Neural progenitor cell (in vitro differentiated cells): ENCODE measurements around the gene OIP5. TPM values are rescaled to one million over a fixed set of nuclear protein-coding genes. Genes with fewer than 3 reads are reported as not detected.
A peak's percentile ranks its signal among the peaks of the same experiment; 100 is the strongest.
"Not testable (repeated sequence)": the region's sequence is repeated elsewhere in the genome, so short reads cannot be mapped to it uniquely, and the experiment has no call there.

ENCODE experiments used
- DNase-seq: peaks from one replicate; pipeline ENCODE4 v3.0.0-alpha.2; 2016; ENCODE audit warnings: low spot score
- H2AFZ ChIP-seq: fragments of 200-600 bp; sonication (generic); replicated peaks from 2 replicates; pipeline ENCODE4 v1.6.1; 2016; ENCODE audit warnings: antibody characterized with exemption
- H3F3A ChIP-seq: fragments of 200-600 bp; sonication (generic); 2 replicates; pipeline ENCODE4 v1.6.1; 2016; ENCODE audit warnings: antibody characterized with exemption, low read depth
- H3K27ac ChIP-seq: fragments of 200-600 bp; sonication (generic); 2 replicates; pipeline ENCODE4 v1.5.1; 2016; ENCODE audit warnings: mild to moderate bottlenecking
- H3K27me3 ChIP-seq: fragments of 200-600 bp; sonication (generic); 2 replicates; pipeline ENCODE4 v1.6.1; 2016; ENCODE audit warnings: mild to moderate bottlenecking, moderate library complexity
- H3K36me3 ChIP-seq: fragments of 200-600 bp; sonication (generic); 2 replicates; pipeline ENCODE4 v1.5.1; 2016
- H3K4me1 ChIP-seq: fragments of 200-600 bp; sonication (generic); 2 replicates; pipeline ENCODE4 v1.6.1; 2016; ENCODE audit warnings: mixed run types
- H3K4me2 ChIP-seq: fragments of 200-600 bp; sonication (generic); 2 replicates; pipeline ENCODE4 v1.6.1; 2016
- H3K4me3 ChIP-seq: fragments of 200-600 bp; sonication (generic); 2 replicates; pipeline ENCODE4 v1.5.1; 2016
- H3K79me2 ChIP-seq: fragments of 200-600 bp; sonication (generic); 2 replicates; pipeline ENCODE4 v1.6.1; 2016; ENCODE audit warnings: low read depth
- H3K9ac ChIP-seq: fragments of 200-600 bp; sonication (generic); 2 replicates; pipeline ENCODE4 v1.6.1; 2016
- H3K9me3 ChIP-seq: fragments of 200-600 bp; sonication (generic); 2 replicates; pipeline ENCODE4 v1.5.1; 2016; ENCODE audit warnings: low read depth
- H4K20me1 ChIP-seq: fragments of 200-600 bp; sonication (generic); 2 replicates; pipeline ENCODE4 v1.6.1; 2016; ENCODE audit warnings: low read depth
- H3K27ac Mint-ChIP-seq: 3 replicates; pipeline ENCODE4 v1.8.0; 2021; ENCODE audit warnings: mixed read lengths
- H3K27me3 Mint-ChIP-seq: 2 replicates; pipeline ENCODE4 v1.8.0; 2022; ENCODE audit warnings: low read depth, mild to moderate bottlenecking, inconsistent platforms, moderate library complexity, mixed read lengths; ENCODE audit not compliant: insufficient read depth
- H3K36me3 Mint-ChIP-seq: 3 replicates; pipeline ENCODE4 v1.8.0; 2021; ENCODE audit warnings: mixed read lengths
- H3K4me1 Mint-ChIP-seq: 3 replicates; pipeline ENCODE4 v1.8.0; 2021; ENCODE audit warnings: mixed read lengths
- H3K4me3 Mint-ChIP-seq: 3 replicates; pipeline ENCODE4 v1.8.0; 2021; ENCODE audit warnings: mild to moderate bottlenecking, moderate library complexity, mixed read lengths
- H3K9me3 Mint-ChIP-seq: 3 replicates; pipeline ENCODE4 v1.8.0; 2020; ENCODE audit warnings: mixed read lengths
- EZH2 ChIP-seq: fragments of 200-600 bp; sonication (generic); IDR thresholded peaks from 2 replicates; pipeline ENCODE4 v1.6.1; 2017; ENCODE audit warnings: antibody characterized with exemption, mild to moderate bottlenecking, moderate library complexity
- EZH2phosphoT487 ChIP-seq: fragments of 200-600 bp; sonication (generic); IDR thresholded peaks from 2 replicates; pipeline ENCODE4 v1.6.1; 2017; ENCODE audit warnings: antibody characterized with exemption
- total RNA-seq: library from RNA; depleted of rRNA; stranded (reverse); fragments of >200 nt; gene quantifications from 2 replicates; pipeline ENCODE4 v1.2.3, GENCODE V29; 2015; ENCODE audit warnings: low replicate concordance
- TF ChIP-seq, protein P1 (sequence below): fragments of 200-600 bp; sonication (generic); IDR thresholded peaks from 2 replicates; pipeline ENCODE4 v1.5.1; 2017; ENCODE audit warnings: antibody characterized with exemption, mild to moderate bottlenecking

Gene OIP5
- total RNA-seq, 1 donor from 2014 or later: 70.2 TPM

DNA sequence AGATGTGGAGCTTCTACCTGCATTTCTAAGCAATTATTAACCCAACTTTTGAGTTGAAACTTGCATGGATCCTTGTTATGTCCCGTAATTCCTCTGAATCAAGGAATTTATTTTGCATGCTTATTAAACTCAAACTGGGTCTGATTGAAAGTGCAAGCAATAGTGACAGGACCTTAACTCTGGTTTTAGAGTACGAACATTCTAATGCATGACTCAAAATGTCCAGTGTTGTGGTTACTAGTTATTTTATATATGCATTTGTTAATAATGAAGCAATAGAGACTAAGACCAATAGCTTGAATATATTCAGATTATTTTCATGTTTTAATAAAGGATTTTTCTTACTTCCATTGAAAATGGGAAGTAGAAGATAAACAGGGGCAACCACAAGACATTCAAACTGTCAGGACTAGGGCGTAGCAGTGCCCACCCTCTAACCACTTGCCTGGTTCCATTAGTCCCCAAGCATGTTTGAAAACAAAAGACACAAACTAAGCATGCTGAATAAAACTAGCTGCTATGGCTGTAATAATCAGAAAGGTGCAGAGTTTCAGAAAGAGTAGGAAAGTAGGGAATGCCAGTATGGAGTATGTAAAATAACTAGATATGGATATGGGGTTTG, 28.1 kb downstream of the OIP5 start:
- no peaks in the 10 kb centered on the region for H3K4me1 Mint-ChIP-seq
- no peaks in the 10 kb centered on the region for H3K27me3 ChIP-seq
- peaks cover 2% of the 10 kb centered on the region for H3K27me3 Mint-ChIP-seq
- TF ChIP-seq EZH2phosphoT487 (no peak), EZH2 (no peak)
- TF ChIP-seq, protein P1, sequence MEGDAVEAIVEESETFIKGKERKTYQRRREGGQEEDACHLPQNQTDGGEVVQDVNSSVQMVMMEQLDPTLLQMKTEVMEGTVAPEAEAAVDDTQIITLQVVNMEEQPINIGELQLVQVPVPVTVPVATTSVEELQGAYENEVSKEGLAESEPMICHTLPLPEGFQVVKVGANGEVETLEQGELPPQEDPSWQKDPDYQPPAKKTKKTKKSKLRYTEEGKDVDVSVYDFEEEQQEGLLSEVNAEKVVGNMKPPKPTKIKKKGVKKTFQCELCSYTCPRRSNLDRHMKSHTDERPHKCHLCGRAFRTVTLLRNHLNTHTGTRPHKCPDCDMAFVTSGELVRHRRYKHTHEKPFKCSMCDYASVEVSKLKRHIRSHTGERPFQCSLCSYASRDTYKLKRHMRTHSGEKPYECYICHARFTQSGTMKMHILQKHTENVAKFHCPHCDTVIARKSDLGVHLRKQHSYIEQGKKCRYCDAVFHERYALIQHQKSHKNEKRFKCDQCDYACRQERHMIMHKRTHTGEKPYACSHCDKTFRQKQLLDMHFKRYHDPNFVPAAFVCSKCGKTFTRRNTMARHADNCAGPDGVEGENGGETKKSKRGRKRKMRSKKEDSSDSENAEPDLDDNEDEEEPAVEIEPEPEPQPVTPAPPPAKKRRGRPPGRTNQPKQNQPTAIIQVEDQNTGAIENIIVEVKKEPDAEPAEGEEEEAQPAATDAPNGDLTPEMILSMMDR: no peak
- H3K9me3 Mint-ChIP-seq: no peaks in the 10 kb centered on the region
- H3K4me3 Mint-ChIP-seq: no peak overlapping the region
- no peak overlapping the region for H3K27ac ChIP-seq
- no peak overlapping the region for H2AFZ ChIP-seq
- H3K4me1 ChIP-seq: peaks cover 5% of the 10 kb centered on the region
- DNase-seq: no peak
- no peak overlapping the region for H3K4me3 ChIP-seq
- H3K4me2 ChIP-seq: no peak overlapping the region
- H4K20me1 ChIP-seq: peaks cover 9% of the 10 kb centered on the region
- H3F3A ChIP-seq: peaks cover 13% of the 10 kb centered on the region
- no peaks in the 10 kb centered on the region for H3K79me2 ChIP-seq
- H3K36me3 Mint-ChIP-seq: peaks cover 14% of the 10 kb centered on the region
- H3K9ac ChIP-seq: no peak overlapping the region
- peaks cover 4% of the 10 kb centered on the region for H3K36me3 ChIP-seq
- no peaks in the 10 kb centered on the region for H3K9me3 ChIP-seq
- H3K27ac Mint-ChIP-seq: no peak overlapping the region

DNA sequence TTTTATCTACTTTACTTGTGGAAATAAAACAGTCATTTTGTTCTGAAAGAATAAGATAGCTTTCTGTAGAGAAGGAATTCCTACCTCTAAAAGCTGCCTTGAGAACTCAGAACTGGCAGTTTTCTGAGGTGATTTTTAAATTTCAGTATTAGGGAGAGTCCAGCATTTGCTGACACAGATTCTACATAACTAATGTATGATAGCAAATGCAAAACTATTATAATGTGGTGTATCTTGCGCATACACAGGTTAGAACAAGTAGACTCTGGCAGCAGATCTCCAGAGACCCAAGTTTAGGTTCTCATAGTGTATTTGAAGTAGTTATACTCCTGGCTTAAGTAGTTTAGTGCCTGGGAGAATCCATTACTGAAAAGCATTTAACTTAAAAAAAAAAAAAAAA, 30.8 kb downstream of the OIP5 start:
- H3K79me2 ChIP-seq: peaks cover 5% of the 10 kb centered on the region
- Mint-ChIP-seq H3K4me3 (no peak overlapping the region), H3K9me3 (no peaks in the 10 kb centered on the region), H3K36me3 (peaks cover 17% of the 10 kb centered on the region), H3K27ac (no peak overlapping the region), H3K4me1 (no peaks in the 10 kb centered on the region), H3K27me3 (peaks cover 2% of the 10 kb centered on the region)
- no peak overlapping the region for H3K4me2 ChIP-seq
- H3K4me3 ChIP-seq: no peak overlapping the region
- no peaks in the 10 kb centered on the region for H3K27me3 ChIP-seq
- H3K27ac ChIP-seq: no peak overlapping the region
- peaks cover 9% of the 10 kb centered on the region for H4K20me1 ChIP-seq
- TF ChIP-seq EZH2 (no peak), EZH2phosphoT487 (no peak)
- TF ChIP-seq, protein P1: no peak
- no peak for DNase-seq
- H3F3A ChIP-seq: peaks cover 7% of the 10 kb centered on the region
- no peaks in the 10 kb centered on the region for H3K9me3 ChIP-seq
- H3K36me3 ChIP-seq: peaks cover 20% of the 10 kb centered on the region
- peaks cover 5% of the 10 kb centered on the region for H3K4me1 ChIP-seq
- no peak overlapping the region for H3K9ac ChIP-seq
- H2AFZ ChIP-seq: no peak overlapping the region

DNA sequence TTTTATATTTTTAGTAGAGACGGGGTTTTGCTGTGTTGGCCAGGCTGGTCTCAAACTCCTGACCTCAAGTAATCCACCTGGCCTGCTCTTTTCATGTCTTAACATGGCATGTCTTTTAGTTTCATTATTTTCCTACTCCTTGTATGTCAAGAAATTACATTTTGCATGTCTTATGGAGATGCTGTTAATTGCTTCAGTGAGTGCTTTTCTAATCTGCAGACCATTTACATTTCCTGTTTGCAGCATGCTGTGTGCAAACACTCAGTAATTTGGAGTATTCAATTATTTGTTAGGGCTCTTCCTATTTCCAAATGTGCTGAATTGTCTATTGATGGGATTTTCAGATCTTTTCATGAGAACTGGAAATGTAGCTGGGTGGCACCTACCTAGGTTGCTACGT, 31.3 kb downstream of the OIP5 start:
- peaks cover 17% of the 10 kb centered on the region for H3K36me3 Mint-ChIP-seq
- H2AFZ ChIP-seq, H4K20me1 ChIP-seq, H3K27ac Mint-ChIP-seq, H3K79me2 ChIP-seq, H3K27me3 Mint-ChIP-seq, H3K4me2 ChIP-seq, H3K9ac ChIP-seq, H3K9me3 ChIP-seq, H3K4me1 ChIP-seq, H3K4me3 ChIP-seq, H3K4me3 Mint-ChIP-seq, DNase-seq, H3F3A ChIP-seq, H3K9me3 Mint-ChIP-seq, H3K27me3 ChIP-seq, H3K27ac ChIP-seq, H3K4me1 Mint-ChIP-seq: not testable (repeated sequence)
- H3K36me3 ChIP-seq: peaks cover 22% of the 10 kb centered on the region

DNA sequence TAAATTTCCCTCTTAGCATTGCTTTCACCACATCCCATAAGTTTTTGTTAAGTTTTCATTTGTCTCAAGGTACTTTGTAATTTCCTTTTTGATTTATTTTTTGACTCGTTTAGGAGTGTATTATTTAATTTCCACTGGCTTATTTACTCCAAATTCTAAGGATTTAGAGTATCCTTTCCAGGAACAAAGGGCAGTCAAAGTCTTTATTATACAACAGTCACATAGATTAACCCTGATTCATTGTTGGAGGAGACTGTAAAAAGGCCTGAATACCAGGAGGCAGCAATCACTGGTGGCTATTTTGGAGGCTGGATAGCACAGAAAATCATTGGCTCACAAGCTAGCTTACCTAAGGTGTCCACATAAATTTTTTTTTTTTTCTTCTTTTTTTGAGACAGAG, 39.9 kb downstream of the OIP5 start:
- no peaks in the 10 kb centered on the region for H3K27me3 Mint-ChIP-seq

More for the DNA sequence above, 39.9 kb downstream of the OIP5 start:
- Mint-ChIP-seq H3K36me3 (peaks cover 18% of the 10 kb centered on the region), H3K4me3 (no peak overlapping the region), H3K27ac (no peak overlapping the region), H3K9me3 (no peaks in the 10 kb centered on the region), H3K4me1 (peaks cover under 1% of the 10 kb centered on the region)
- Histone ChIP-seq H3K36me3 (peaks cover 13% of the 10 kb centered on the region), H4K20me1 (peaks cover 41% of the 10 kb centered on the region), H3K27me3 (no peaks in the 10 kb centered on the region), H3K4me2 (no peak overlapping the region), H2AFZ (no peak overlapping the region), H3K9ac (no peak overlapping the region), H3K4me1 (no peaks in the 10 kb centered on the region), H3K4me3 (no peak overlapping the region), H3K79me2 (peaks cover 52% of the 10 kb centered on the region), H3K27ac (peak overlapping the region; percentile 62), H3K9me3 (no peaks in the 10 kb centered on the region), H3F3A (peaks cover 17% of the 10 kb centered on the region)
- DNase-seq: peak; percentile 5
- TF ChIP-seq, protein P1: no peak
- TF ChIP-seq EZH2phosphoT487 (no peak), EZH2 (no peak)
